ENCODE results near the gene MAGEA2B.

- no peak for TF ChIP-seq CTCF (IDR thresholded peaks at IDR 0.05)
- no peak for TF ChIP-seq POLR2A (IDR thresholded peaks at IDR 0.05)
- TF ChIP-seq POLR2AphosphoS5 (IDR thresholded peaks at IDR 0.05), result no peak
- TF ChIP-seq EP300 (IDR thresholded peaks at IDR 0.05), result no peak
Measured at GRCh38 chrX:152735860-152736511, 21.6 kb downstream of the MAGEA2B start.

Measured in stomach (tissue), 4 donors.